Jurkat, Clone E6-1 (cell line): ENCODE data around the gene PTEN.

Experiments
- DNase-seq: peaks from one replicate; pipeline ENCODE4 v3.0.0-alpha.2; 2011; ENCODE audit warnings: low read depth, low spot score
- H3K4me3 ChIP-seq: 2 replicates; pipeline ENCODE4 v1.5.1; 2011; ENCODE audit warnings: mild to moderate bottlenecking, low read length, control low read depth, moderate library complexity

Gene PTEN

GRCh38 chr10:87952612-87953011 lies 89.2 kb downstream of the PTEN start:
- no peak for DNase-seq
- H3K4me3 ChIP-seq = no peak overlapping the region

- DNase-seq = no peak
- no peak overlapping the region for H3K4me3 ChIP-seq
These were observed 92.6 kb downstream of the PTEN start for GRCh38 chr10:87956055-87956454.

DNA sequence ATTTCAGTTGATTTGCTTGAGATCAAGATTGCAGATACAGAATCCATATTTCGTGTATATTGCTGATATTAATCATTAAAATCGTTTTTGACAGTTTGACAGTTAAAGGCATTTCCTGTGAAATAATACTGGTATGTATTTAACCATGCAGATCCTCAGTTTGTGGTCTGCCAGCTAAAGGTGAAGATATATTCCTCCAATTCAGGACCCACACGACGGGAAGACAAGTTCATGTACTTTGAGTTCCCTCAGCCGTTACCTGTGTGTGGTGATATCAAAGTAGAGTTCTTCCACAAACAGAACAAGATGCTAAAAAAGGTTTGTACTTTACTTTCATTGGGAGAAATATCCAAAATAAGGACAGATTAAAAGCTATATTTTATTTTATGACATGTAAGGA lies 94.3 kb downstream of the PTEN start:
- no peak overlapping the region for H3K4me3 ChIP-seq
- peak; percentile 36 for DNase-seq

DNA sequence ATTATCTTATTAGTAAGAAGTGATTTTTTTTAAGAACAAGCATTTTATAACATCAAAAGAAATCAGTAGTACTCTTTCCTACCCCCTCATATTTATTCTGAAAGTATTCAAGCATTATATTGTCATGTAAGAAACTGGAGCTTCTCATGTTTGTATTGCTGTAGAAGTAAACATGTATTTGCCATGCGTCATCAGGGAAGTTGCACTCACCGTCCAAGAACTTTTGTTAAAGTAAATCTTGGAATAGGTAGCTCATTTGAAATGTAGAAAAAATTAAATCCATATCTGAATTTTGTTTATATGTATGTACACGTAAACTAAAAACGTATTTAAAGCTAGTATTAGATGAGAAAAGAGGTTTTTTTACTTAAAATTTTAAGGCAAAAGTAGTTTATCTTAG lies 96.8 kb downstream of the PTEN start:
- no peak for DNase-seq
- H3K4me3 ChIP-seq = no peak overlapping the region

GRCh38 chr10:87961314-87961713 lies 97.9 kb downstream of the PTEN start:
- H3K4me3 ChIP-seq = no peak overlapping the region
- no peak for DNase-seq

- no peak overlapping the region for H3K4me3 ChIP-seq
- DNase-seq = no peak
These were observed 103.0 kb downstream of the PTEN start for GRCh38 chr10:87966459-87966858.

GRCh38 chr10:87973635-87974034 lies 110.2 kb downstream of the PTEN start:
- DNase-seq = no peak

GRCh38 chr10:87974130-87974529 lies 110.7 kb downstream of the PTEN start:
- no peak overlapping the region for H3K4me3 ChIP-seq
- DNase-seq = no peak

More at GRCh38 chr10:87973635-87974034, 110.2 kb downstream of the PTEN start:
- H3K4me3 ChIP-seq = no peak overlapping the region

- DNase-seq = no peak
- no peak overlapping the region for H3K4me3 ChIP-seq
These were observed 111.3 kb downstream of the PTEN start for GRCh38 chr10:87974769-87975168.

- DNase-seq = no peak
- no peak overlapping the region for H3K4me3 ChIP-seq
These were observed 112.8 kb downstream of the PTEN start for GRCh38 chr10:87976101-87976743.

GRCh38 chr10:87978166-87978565 lies 114.7 kb downstream of the PTEN start:
- no peak for DNase-seq
- no peak overlapping the region for H3K4me3 ChIP-seq

GRCh38 chr10:87979847-87980246 lies 116.4 kb downstream of the PTEN start:
- no peak for DNase-seq
- H3K4me3 ChIP-seq = no peak overlapping the region

- DNase-seq = no peak
- no peak overlapping the region for H3K4me3 ChIP-seq
These were observed 120.3 kb downstream of the PTEN start for GRCh38 chr10:87983716-87984115.

DNA sequence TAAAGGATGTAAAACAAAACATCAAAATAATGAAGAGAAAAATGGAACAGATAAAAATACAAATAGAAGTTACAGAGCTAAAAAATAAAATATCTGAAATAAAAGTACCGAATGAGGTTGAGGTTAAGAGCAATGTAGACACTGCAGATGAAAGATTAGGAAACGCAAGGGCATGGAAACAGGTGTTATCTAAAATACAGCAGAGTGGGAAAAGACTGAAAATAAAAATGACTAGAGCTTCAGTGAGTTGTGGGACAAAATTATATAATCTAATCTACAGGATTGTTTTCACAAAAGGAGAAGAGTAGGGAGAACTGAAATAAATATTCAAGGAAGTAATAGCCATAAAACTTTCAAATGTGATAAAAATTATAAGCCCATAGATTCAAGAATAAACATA lies 123.8 kb downstream of the PTEN start:
- H3K4me3 ChIP-seq = no peak overlapping the region
- peak; percentile 56 for DNase-seq

DNA sequence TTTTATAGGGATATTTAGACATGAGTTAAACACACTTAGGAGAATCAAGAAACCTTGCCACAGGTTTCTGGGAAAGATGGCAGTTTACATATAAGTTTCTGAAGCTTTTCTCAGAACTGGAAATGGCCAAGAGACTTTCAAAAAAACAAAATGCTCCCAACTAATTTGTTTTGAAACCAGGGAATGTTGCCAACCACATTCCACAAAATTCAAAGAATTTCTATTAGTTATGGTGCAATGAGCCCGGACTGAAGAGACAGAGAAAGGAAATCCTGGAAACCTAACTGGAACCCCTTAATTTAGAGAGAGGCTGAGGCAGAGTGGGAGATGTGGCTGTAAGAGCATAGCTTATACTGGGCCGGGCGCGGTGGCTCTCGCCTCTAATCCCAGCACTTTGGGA lies 128.5 kb downstream of the PTEN start:
- no peak overlapping the region for H3K4me3 ChIP-seq
- no peak for DNase-seq

- no peak for DNase-seq
- H3K4me3 ChIP-seq = no peak overlapping the region
These were observed 141.0 kb downstream of the PTEN start for GRCh38 chr10:88004451-88004850.

- no peak overlapping the region for H3K4me3 ChIP-seq
- DNase-seq = no peak
These were observed 142.8 kb downstream of the PTEN start for GRCh38 chr10:88006261-88006660.

- DNase-seq = no peak
- no peak overlapping the region for H3K4me3 ChIP-seq
These were observed 145.5 kb downstream of the PTEN start for GRCh38 chr10:88008866-88009470.

- no peak for DNase-seq
- H3K4me3 ChIP-seq = no peak overlapping the region
These were observed 149.2 kb downstream of the PTEN start for GRCh38 chr10:88012641-88013040.

GRCh38 chr10:88017781-88018180 lies 154.4 kb downstream of the PTEN start:
- no peak for DNase-seq

DNA sequence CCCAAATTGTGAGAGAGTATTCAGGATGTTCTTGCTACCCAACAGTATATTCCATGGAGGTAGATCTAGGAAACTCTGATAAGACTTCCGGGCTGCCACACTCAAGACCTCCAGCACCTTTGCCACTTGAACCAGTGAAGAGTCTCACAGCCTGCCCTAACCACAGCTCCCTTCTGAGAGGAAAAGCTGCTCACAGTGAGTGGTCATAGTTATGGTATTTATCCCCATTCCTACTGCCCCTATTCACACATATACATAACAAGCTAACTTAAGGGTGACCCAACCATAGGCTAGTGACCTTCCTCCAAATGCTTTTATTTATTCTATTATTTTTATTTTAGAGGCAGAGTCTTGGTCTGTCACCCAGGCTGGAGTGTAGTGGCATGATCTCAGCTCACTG lies 156.3 kb downstream of the PTEN start:
- no peak for DNase-seq
- no peak overlapping the region for H3K4me3 ChIP-seq

More at GRCh38 chr10:88017781-88018180, 154.4 kb downstream of the PTEN start:
- H3K4me3 ChIP-seq = no peak overlapping the region
